Measurements from ENCODE around the gene SRBD1.

- TF ChIP-seq CTCF (conservative IDR thresholded peaks at IDR 0.05 in 1 of 2, IDR thresholded peaks at IDR 0.05 in 1 of 2; ENCODE audit: extremely low read depth in 1 of 2, insufficient read depth in 1 of 2, low read depth in 1 of 2, low read length in 2 of 2) = no peak
- no peak for TF ChIP-seq EZH2 (IDR thresholded peaks at IDR 0.05; ENCODE audit: borderline replicate concordance, low read length)
Measured at GRCh38 chr2:45458909-45459563, 152.0 kb downstream of the SRBD1 start.
